NCI-H446 treated with DMSO at 0.1 percent for 48 hours (cell line): ENCODE measurements around the gene MOBP.

Experiments used
- DNase-seq: peaks from one replicate; lab custom pipeline; 2025; lab: John Stamatoyannopoulos, UW

MOBP gene

DNA sequence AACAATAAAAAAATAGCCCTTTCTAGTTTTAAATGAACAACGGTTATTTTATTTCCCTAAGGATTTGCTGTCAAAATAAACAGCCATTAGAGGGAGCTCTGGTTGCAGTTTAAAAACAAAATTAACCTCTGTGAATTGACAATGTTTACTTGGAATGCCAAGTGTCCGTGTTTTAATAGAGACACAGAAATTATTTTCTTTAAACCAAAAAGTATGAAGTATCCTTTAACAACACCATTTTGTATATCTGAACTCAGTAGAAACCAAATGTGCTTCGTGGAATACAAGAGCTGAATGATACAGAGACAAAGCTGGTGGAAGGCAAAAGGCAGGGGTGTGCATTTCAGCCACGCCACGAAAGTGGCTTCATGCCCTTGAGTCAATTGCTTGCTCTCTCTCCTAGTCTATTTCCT, 74.4 kb downstream of the MOBP start:
- no peak for DNase-seq

DNA sequence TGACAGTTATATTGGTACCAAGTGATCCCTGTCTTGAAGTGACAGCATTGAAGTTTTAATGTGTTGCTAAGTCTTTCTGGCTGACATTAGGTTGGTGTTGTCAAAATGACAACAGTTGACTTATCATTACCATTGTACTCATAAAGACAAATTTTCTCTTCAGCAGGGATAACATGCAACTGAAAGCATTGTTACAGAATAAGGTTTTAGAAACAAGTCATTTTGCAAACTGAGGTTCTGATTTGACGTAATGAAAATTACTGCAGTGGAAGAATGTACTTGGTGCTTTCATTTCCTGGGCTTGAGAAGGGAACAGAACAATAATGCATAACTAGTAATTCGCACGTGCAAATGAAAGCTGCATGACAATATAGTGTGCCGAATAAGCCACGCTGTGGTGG, 75.1 kb downstream of the MOBP start:
- DNase-seq: no peak

DNA sequence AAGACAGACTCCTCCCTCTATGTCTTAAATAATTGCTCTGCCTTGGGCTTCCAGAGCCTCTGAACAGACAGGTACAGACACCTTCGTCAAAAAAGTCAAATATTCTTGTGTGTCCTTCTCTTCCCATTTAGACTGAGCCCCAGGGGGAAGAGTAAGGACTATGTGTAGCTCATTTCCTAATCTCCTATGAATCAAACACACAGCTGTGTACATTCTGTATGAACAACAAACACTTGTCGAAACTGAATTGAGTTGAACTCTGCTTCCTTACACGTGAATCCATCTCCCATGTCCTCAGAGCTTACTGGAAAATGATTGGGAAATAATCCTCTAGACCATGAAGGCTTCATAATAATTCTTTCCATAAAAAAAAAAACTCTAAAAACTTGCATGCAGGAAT, 80.8 kb downstream of the MOBP start:
- DNase-seq: no peak

DNA sequence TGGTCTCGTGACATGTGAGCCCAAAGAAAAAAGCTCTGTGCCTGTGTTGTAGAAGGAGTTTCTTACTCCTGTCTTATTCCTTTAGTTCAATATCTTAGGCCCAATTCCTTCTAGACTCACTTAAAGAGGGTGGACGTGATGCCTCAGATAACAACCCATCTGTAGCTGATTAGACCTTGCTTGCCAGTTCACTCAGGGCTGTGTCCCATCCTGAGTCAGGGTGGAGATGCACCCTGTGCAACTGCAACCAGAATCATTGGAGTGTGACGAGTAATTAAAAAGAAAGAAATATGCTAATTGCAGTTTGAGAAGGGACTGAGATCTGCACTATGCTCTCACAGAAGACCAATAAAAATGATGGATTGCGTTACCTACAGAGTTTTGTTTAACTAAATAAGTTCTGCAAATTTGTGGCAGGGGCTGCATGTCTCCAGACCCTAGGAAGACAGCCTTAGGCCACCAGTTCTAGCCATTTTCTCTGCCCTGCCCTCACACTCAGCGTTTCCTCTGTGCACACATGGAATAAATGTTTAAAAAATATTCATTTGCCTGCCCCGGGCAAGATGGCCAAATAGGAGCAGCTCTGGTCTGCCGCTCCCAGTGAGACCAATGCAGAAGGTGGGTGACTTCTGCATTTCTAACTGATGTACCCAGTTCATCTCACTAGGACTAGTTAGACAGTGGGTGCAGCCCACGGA, 83.0 kb downstream of the MOBP start:
- no peak for DNase-seq
